NCI-H2029 (cell line): ENCODE data around the gene CDH18.

Experiments
- DNase-seq: peaks from one replicate; lab custom pipeline; 2025; lab: John Stamatoyannopoulos, UW

The CDH18 gene

DNA sequence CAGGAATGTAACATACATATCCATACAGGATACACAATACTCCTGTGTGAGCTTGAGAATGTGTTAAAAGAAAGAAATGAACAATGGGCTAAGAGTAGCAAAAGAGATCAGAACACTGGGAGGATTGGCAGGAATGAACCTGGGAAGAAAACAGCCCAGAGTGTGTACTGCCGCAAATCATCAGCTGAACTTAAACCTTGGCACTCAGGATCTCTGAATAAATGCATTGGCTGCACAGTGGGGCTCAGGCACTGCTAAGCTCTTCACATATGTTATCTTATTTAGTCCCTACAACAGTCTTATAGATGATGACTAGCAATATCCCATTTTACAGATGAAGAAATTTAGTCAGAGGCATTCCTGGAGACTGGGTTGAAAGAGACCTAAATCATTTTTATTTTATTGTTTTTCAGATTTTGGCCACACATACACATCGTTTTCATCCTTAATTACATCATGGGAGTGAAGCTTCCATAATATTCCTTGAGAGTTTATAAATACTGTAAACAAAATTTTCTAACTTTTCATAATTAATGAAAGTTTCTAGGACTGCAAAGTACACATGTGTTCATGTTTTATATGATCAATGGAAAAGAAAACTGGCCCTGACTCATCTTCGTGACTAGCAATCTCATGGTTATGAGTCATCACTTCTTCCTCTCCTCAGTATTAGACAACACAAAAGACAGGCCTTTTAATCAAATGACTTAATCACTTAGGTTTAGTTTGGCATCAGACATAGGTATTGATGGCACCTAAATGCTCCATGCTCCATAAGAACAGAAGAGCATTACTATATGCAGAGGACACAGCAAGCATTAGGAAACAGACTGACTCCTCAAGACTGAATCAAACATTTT, 59.2 kb downstream of the CDH18 start:
- peak; percentile 43 for DNase-seq

- peak; percentile 83 for DNase-seq
Observed at GRCh38 chr5:19927919-19928318, 60.1 kb downstream of the CDH18 start.

- no peak for DNase-seq
Observed at GRCh38 chr5:19927170-19927569, 60.8 kb downstream of the CDH18 start.

DNA sequence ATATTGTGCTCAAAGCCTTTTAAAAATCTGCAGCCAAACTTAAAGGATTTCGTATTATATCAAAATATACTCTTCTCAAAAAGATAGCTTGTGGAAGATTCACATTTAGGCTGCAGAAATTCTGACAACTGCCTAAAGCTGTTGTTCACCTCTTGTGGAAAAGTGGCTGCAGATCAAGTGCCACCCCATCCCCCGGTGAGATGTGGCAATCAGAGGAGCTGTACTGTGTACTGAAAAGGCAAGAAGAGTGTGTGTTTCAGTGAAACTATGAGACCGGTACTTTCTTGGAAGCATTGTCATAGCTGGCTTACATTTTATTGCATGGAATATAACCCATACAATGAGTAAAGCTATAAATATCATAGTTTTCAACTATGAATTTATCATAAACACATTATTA, 64.3 kb downstream of the CDH18 start:
- DNase-seq, result no peak

GRCh38 chr5:19920761-19921160, 67.2 kb downstream of the CDH18 start:
- no peak for DNase-seq

GRCh38 chr5:19918780-19919179, 69.2 kb downstream of the CDH18 start:
- no peak for DNase-seq

DNA sequence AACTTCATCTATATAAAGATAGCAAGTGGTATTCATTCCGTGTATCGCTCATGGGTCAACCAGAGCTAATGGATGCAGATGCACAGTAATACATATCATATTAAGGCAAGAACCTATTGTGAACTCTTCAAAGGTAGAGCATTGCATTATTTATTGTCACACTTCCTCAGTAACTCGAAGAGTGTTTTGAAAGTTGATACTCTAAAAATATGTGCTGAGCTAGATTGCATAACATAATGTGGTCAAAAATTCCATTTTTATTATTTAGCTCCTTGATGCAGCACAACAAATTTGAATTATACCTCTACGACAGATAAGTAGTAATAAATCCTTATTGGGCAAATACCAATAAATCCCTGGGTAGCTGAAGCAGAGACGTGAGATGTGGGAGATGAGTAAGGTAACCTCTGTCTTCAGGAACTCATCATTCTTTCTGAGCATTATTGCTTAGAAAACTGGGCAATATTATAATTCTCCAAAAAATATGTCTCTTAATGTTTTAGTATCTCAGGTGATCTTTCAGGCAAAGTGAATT, 70.3 kb downstream of the CDH18 start:
- DNase-seq, result no peak

GRCh38 chr5:19910136-19910535, 77.9 kb downstream of the CDH18 start:
- peak; percentile 28 for DNase-seq

DNA sequence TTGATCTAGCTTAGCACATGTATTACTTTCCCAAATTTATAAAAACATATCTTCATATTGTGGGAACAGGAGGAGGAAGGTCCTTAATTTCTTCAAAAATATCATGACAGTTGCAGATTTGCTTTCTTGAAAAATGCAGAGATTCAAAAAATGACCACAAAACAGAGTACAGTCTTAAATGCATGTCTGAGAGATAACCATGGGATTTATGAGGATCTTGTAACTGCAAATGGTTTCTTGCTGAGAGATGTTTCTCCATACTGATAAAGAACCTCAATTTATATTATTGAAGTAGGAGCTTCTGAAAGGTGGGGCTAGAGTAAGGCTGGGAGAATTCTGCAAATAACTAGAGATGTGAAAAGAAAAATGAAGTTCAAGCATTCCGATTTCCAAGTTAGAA, 83.2 kb downstream of the CDH18 start:
- DNase-seq, result no peak

GRCh38 chr5:19903611-19904010, 84.4 kb downstream of the CDH18 start:
- peak; percentile 30 for DNase-seq

DNA sequence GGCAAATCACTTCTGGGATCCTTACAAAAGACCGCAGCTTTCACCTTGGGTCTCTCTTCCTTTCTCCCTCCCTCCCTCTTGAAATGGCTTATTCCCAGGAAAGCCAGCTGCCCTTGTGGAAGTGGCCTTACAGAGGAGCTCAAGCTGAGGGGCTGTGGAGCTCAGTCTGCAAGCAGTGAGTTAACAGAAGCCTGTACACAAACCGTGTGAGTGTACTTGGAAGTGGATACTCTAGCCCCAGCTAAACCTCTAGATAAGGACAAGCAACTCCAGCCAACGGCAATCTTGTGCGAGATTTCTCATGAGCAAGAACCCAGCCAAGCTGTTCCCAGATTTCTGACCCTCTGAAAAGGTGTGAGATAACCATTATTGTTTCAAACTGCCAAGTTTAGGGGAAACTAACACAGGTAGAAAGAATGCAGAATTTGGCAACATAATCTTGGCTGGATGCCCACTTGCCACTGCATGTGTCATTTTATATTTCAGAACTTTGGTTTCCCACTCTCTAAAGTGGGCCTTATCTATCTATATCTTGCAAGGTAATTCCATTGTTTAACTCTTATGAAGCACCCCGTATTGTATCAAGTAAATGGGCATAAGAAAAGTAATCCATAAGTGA, 85.6 kb downstream of the CDH18 start:
- peak; percentile 50 for DNase-seq

- DNase-seq, result no peak
Observed at GRCh38 chr5:19900269-19900668, 87.7 kb downstream of the CDH18 start.

DNA sequence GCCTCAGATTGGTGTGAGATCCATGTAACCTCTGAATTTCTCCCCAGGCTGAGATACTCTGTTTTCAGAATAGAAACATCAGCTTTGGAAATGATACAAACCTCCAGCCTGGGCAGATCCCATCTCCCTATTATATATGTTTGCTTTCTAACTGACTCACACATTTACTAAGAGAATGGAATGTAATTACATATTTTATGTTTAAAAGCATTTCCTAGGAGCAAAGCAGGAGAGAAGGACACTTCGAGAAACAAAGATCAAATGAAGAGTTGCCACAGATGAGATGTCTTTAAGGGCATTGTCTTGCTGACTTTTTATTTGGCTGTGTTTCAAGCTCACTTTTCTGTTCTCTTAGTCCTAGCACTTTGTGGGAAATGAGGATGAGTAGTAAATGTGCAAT, 96.3 kb downstream of the CDH18 start:
- DNase-seq, result no peak

DNA sequence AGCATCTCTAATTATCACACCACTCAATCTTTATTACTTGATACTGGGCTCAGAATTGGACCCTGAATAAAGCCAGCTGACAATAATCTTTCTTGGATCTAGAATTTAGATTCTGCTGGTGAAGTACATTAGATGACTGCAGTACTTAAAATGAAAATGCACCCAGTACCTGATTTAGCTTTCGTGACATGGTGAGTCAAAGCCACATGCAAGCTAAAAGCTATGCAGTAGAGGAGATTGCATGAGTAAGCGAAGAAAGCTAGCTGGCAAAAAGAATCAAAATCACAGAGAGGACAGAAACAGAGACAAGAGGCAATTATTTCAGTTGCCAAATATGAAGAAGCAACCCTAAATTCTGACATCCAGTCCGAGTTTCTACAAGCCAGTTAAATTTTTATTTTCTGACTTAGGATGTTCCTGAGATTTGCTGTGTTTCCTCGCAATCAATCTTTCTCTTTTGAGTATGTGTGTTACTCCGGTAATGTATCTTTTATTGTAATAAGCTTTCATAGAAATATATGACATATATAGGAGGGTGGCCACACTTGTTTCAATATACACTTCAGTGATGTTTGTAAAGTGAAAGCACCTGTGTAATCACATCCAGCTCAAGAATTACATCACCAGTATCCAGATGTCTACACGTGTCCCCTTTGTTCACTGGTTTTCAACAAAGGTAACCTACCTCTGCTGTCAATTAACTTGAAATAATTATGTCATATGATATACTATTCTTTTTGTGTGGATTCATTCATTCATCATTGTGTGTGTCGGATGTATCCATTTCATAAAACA, 101.7 kb downstream of the CDH18 start:
- DNase-seq, result peak; percentile 89

GRCh38 chr5:19885040-19885824, 102.8 kb downstream of the CDH18 start:
- DNase-seq, result no peak

DNA sequence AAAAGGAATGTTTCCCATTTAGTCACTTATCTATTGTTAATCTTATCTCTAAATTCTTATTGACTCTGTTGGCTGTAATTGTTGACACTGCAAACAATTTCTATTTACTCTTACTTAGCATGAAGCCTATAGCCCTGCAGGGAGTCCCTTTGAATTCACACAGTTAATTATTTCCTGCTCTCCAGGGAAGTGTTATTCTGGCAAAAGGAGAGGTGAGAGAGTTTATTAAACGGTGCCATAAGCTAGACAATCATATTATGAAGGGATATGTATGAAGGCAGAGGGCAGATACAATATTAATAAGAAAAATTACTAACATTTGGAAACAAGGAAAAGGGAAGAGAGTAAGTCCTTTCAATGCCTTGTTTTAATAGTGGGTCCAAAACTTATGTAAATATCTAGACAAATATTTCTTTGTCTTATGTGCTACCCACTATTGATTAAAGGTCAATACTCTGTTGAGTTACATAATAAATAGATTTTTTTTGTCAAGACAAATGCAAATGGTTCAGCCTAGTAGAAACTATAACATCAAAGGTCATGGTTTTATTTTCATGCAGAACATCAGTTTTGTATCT, 107.1 kb downstream of the CDH18 start:
- DNase-seq, result peak; percentile 89

DNA sequence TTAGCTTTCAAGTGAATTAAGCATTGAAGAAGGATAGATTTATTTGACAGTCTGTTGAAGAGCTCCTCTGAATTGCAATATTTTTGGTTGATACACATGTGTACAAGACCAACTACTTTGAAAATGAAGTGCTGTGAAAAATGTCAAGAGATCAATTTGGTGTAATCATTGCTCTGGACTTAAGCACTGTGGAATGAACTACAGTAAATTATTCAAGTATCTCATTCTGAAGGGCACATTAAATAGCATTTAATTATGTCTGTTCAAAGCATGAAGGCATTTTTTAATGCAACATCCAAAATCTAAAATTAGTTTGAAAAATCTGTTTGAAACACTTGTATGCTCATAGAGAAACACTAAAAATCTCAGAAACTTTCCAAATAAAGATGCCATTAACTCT, 107.5 kb downstream of the CDH18 start:
- peak; percentile 22 for DNase-seq

DNA sequence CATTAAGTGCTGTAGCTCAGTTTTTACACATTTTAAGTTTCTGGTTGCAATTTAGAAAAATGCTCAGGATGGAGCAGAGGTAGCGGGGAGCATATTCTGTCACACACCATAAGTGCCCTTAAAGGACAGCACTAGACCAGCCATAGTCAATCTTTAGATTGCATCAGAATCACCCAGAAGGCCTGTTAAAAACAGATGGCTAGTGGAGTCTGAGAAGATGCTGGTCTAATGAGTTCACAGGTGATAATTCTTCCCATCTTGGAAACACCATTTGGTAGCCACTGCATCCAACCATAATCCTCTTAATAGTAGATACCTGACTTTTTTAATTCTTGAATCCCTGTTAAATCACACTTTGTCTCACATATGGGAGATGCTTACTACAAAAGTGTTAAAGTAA, 113.2 kb downstream of the CDH18 start:
- no peak for DNase-seq

GRCh38 chr5:19866090-19866450, 121.9 kb downstream of the CDH18 start:
- no peak for DNase-seq

- no peak for DNase-seq
Observed at GRCh38 chr5:19865336-19866089, 122.5 kb downstream of the CDH18 start.

GRCh38 chr5:19862711-19863110, 125.3 kb downstream of the CDH18 start:
- no peak for DNase-seq
